GM20000 (cell line): ENCODE data around the gene ST6GALNAC3.
"Not testable (repeated sequence)": the region's sequence is repeated elsewhere in the genome, so short reads cannot be mapped to it uniquely, and the experiment has no call there.

Experiments used
- DNase-seq: peaks from one replicate; pipeline ENCODE4 v3.0.0; 2012; ENCODE audit warnings: low spot score
- TF ChIP-seq, protein P1 (sequence below): IDR thresholded peaks from 2 replicates; pipeline ENCODE4 v1.5.1; 2012; ENCODE audit warnings: mild to moderate bottlenecking, control low read depth; ENCODE audit errors: extremely low read depth, missing control alignments

ST6GALNAC3 gene

DNA sequence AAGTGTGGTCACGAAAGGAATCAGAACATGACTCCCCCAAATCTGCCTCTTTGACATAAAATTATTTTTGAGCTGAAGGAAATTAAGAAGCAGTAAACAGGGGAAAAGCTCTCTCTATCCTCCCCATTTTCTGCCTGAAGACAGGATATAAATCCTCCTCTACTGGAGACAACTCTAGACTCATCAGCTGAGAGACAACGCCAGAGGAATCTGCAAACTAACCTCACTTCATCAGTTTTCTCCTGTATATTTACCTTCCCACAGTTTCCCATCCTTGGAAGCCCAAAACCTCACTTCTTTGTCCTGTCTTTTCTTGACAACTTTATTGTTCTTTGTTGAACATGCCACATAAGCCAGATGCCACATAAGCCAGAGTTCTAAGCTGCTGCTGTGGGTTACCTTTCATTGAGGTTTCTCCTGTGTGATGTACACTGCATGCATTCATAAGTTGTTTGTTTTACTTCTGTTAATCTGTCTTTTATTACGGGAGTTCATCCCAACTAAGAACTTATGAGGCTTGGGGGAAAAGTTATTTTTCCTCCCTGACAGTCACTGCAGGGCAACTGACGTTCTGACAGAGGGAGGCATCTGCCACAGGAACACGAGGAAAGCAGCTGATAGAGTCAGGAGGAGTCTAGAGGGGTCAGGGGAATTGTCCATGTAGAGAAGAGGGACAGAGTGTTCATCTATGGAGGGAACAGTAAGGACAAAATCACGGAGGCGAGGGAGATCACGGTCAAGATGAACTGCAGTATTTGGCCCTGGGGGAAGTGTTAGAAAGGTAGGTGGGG is 19.2 kb downstream of the ST6GALNAC3 start:
- TF ChIP-seq, protein P1, sequence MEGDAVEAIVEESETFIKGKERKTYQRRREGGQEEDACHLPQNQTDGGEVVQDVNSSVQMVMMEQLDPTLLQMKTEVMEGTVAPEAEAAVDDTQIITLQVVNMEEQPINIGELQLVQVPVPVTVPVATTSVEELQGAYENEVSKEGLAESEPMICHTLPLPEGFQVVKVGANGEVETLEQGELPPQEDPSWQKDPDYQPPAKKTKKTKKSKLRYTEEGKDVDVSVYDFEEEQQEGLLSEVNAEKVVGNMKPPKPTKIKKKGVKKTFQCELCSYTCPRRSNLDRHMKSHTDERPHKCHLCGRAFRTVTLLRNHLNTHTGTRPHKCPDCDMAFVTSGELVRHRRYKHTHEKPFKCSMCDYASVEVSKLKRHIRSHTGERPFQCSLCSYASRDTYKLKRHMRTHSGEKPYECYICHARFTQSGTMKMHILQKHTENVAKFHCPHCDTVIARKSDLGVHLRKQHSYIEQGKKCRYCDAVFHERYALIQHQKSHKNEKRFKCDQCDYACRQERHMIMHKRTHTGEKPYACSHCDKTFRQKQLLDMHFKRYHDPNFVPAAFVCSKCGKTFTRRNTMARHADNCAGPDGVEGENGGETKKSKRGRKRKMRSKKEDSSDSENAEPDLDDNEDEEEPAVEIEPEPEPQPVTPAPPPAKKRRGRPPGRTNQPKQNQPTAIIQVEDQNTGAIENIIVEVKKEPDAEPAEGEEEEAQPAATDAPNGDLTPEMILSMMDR, result no peak
- DNase-seq, result no peak

DNA sequence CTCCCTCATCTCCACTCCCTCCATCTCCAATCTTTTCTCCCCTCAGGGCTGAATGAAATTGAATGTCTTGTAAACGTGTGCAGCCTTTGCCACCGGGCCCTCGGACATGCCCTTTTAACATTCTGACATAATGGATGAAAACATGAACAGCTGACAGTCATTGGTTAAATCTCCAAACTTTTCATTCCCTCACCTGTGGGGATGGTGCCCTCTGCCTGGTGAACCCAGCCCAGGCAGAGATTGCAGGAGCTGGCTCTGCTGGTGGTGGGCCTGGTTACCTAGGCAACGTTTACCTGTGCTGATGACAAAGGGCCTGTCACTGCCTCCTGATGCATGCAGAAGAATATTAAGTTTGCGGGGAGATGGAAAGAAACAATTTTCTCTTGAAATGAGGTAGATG is 21.3 kb downstream of the ST6GALNAC3 start:
- TF ChIP-seq, protein P1, result no peak
- no peak for DNase-seq

DNA sequence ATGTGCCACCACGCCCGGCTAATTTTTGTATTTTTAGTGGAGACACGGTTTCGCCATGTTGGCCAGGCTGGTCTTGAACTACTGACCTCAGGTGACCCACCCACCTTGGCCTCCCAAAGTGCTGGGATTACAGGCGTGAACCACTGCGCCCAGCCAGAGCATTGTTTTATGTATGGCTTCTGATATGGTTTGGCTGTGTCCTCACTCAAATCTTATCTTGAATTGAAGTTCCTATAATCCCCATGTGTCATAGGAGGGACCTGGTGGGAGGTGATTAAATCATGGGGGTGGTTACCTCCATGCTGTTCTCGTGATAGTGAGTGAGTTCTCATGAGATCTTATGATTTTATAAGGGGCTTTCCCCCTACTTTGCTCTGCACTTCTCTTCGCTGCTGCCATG is 22.5 kb downstream of the ST6GALNAC3 start:
- DNase-seq, result not testable (repeated sequence)

DNA sequence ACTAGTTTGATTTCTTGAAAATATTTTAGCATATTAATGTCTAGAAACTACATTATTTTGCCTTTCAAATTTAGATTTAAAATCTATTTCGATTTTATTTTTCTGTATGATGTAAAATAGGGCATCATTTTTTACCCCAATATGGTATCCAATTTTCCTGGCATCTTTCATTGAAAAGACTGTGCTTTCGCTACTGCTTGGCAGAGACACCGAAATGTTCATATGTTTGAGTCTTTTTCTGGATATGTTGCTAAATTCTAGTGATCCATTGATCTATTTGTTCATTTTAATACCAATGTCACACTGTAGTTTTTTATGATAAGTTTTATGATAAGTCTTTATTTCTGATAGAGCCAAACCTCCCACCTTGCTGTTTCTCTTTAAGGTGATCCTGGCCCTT is 24.3 kb downstream of the ST6GALNAC3 start:
- no peak for DNase-seq
- TF ChIP-seq, protein P1, result no peak

DNA sequence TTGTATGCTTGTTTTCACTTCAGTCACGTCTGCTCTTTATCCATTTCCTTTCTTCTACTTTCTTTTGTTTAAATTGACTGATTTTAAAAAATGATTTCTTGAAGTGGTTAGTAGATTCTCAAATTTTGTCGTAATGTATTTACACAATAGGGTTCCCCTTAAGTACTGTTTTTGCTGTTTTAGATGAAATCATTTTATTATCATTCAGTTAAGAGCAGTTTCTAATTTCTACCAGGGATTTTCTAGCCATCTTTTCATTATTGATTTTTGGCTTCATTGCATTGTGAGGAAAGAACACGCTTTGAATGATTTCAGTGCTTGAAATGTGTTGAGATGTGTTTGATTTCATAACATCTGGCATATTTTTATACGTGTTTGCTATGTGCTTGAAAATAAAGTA is 27.0 kb downstream of the ST6GALNAC3 start:
- no peak for DNase-seq
- TF ChIP-seq, protein P1, result no peak

DNA sequence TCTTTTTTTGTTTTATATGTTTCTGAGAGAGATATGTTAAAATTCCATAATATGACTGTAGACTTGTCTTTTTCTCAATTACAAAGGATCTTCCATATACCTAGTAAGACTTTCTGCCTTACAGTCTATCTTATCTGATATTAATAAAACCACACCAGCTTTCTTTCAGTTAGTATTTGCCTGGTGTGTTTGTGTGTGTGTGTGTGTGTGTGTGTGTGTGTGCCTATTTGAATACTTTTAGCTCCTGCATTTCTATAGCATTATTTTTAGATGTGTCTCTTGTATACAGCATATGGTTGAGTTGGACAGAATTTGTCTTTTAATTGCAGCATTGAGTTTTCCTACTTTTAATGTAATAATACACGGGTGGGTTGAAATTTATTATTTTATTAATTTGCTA is 27.5 kb downstream of the ST6GALNAC3 start:
- TF ChIP-seq, protein P1, result no peak
- no peak for DNase-seq

DNA sequence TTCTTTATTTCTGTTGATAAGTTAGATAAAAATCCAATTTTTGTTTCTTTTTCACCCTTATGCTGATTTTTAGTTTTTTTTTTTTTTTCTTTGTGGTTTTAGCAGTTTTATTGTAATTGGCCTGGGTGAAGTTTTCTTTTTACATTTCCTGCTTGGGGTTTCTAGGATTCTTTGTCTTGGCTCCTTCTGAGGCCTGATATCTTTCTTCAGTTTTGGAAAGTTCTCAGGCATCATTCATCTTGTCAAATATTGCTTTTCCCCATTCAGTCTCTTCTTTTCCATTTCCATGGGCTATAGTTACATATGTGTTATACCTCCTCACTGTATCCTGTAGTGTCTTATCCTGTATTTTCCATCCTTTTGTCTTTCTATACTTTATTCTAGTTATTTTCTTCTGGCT is 28.5 kb downstream of the ST6GALNAC3 start:
- TF ChIP-seq, protein P1, result no peak
- no peak for DNase-seq

DNA sequence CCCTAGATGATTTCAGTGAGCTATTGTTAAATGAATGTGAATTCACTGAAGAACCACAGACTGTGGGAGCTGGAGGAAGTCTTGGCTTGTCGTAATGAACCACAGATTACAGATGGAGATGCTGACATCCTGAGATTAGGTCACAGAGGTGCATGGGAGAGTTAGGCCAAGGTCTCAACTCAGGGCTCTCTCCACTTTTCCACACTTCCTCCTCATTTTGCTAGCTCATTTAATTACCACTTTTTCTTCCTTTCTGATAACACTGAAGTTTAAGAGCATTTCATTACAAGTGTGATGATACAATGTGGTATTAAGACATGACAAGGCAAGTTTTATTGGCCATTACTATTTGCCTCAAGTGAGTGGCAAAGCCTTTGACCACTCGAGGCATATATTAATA is 30.8 kb downstream of the ST6GALNAC3 start:
- TF ChIP-seq, protein P1, result no peak

More for the DNA sequence above, 30.8 kb downstream of the ST6GALNAC3 start:
- no peak for DNase-seq
